B cell (primary cell): ENCODE measurements around the gene GRM4.

Experiments used
- EZH2 ChIP-seq: IDR thresholded peaks from 2 replicates; pipeline ENCODE4 v1.6.1; 2012; ENCODE audit warnings: borderline replicate concordance, low read depth, mild to moderate bottlenecking, moderate library complexity, low read length; ENCODE audit not compliant: insufficient read depth, poor library complexity, severe bottlenecking
- TF ChIP-seq, protein P1 (sequence below): fragments of 200-600 bp; IDR thresholded peaks from one replicate; pipeline ENCODE4 v1.8.0; 2022; ENCODE audit warnings: antibody characterized with exemption, mild to moderate bottlenecking

DNA sequence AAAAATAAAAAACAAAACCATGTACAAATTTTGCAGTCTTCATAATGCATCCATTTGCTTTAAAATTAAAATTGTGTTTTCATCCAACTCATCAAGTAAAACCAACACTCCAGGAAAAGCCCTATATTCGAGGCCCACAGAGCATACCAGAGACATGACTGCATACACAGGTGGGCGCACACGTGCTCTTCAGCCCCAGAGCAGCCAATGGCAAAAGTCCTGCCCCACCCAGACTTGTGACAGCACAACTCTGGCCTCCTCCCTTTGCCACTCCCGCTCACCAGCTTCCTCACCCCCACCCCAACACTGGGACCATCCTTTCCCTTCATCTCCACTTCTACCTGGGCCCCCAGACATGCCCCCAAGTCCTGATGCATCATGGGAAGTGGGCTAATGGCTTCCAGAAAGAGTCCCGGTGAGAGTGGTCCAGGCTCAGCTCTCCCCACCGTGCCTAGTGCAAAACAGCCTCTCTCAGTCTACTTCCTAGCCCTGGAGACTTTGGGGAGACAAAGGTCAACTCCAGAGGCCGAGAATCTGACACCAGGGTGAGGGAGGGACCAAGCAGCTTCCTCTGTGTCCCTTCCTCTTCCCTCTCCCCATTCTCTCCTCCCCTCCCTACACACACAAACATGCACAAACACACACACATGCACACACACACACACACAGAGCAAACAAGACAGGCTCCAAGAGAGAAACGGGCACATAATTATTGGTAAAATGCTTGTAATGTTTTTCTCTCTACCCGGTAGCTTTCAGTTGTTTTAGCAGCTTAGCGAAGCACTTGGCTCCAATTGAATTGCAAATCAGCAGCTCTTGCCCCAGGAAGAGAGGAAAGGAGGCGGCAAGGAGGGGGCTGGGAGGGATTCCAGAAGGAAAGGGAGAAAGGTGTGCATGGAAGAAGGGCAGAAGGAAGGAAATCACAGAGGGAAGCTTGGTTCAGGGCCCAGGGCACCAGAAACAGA is 14.3 kb downstream of the GRM4 start:
- TF ChIP-seq, protein P1, sequence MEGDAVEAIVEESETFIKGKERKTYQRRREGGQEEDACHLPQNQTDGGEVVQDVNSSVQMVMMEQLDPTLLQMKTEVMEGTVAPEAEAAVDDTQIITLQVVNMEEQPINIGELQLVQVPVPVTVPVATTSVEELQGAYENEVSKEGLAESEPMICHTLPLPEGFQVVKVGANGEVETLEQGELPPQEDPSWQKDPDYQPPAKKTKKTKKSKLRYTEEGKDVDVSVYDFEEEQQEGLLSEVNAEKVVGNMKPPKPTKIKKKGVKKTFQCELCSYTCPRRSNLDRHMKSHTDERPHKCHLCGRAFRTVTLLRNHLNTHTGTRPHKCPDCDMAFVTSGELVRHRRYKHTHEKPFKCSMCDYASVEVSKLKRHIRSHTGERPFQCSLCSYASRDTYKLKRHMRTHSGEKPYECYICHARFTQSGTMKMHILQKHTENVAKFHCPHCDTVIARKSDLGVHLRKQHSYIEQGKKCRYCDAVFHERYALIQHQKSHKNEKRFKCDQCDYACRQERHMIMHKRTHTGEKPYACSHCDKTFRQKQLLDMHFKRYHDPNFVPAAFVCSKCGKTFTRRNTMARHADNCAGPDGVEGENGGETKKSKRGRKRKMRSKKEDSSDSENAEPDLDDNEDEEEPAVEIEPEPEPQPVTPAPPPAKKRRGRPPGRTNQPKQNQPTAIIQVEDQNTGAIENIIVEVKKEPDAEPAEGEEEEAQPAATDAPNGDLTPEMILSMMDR: no peak
- no peak for TF ChIP-seq EZH2
